Fibroblast of the aortic adventitia (primary cell): ENCODE data around the gene UBR3. TPM values are rescaled to one million over a fixed set of nuclear protein-coding genes. Genes with fewer than 3 reads are reported as not detected.
"Not testable (repeated sequence)": the region's sequence is repeated elsewhere in the genome, so short reads cannot be mapped to it uniquely, and the experiment has no call there.

Source experiments
- DNase-seq: peaks from one replicate; pipeline ENCODE4 v3.0.0-alpha.2; 2010; ENCODE audit warnings: low read depth
- H3K4me3 ChIP-seq: 2 replicates; pipeline ENCODE4 v1.5.1; 2011; ENCODE audit warnings: low read depth, mild to moderate bottlenecking, control low read depth, low read length, moderate library complexity
- total RNA-seq: library from RNA; depleted of rRNA; stranded (reverse); fragments of >200 nt; gene quantifications from 2 replicates; pipeline ENCODE4 v1.2.3, GENCODE V29; 2012; ENCODE audit warnings: low replicate concordance
- TF ChIP-seq, protein P1 (sequence below): IDR thresholded peaks from 2 replicates; pipeline ENCODE4 v1.5.1; 2011; ENCODE audit warnings: mild to moderate bottlenecking, low read length, control low read depth, inconsistent platforms; ENCODE audit not compliant: insufficient read depth

The UBR3 gene
- total RNA-seq, 1 donor = 45.5 TPM

GRCh38 chr2:169871994-169872393, 44.7 kb downstream of the UBR3 start:
- no peak for DNase-seq
- TF ChIP-seq, protein P1, sequence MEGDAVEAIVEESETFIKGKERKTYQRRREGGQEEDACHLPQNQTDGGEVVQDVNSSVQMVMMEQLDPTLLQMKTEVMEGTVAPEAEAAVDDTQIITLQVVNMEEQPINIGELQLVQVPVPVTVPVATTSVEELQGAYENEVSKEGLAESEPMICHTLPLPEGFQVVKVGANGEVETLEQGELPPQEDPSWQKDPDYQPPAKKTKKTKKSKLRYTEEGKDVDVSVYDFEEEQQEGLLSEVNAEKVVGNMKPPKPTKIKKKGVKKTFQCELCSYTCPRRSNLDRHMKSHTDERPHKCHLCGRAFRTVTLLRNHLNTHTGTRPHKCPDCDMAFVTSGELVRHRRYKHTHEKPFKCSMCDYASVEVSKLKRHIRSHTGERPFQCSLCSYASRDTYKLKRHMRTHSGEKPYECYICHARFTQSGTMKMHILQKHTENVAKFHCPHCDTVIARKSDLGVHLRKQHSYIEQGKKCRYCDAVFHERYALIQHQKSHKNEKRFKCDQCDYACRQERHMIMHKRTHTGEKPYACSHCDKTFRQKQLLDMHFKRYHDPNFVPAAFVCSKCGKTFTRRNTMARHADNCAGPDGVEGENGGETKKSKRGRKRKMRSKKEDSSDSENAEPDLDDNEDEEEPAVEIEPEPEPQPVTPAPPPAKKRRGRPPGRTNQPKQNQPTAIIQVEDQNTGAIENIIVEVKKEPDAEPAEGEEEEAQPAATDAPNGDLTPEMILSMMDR = no peak
- H3K4me3 ChIP-seq = no peak overlapping the region

DNA sequence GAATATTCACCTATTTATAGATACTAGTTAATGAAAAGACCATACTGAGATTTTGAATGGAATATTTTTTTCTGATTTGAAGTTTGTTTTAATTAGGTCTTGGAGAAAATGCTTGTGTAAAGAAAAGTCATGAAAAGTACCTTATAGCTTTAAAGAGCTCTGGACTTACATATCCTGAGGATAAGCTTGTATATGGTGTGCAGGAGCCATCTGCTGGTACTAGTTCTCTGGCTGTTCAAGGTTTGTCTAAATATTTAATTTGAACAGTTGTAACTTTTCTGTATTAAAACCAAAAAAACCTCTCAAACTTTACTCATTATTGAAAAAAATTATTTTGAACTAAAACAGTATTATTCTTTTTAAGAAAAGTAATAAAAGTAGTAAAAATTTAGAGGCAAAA, 50.1 kb downstream of the UBR3 start:
- peak; percentile 58 for DNase-seq
- no peak overlapping the region for H3K4me3 ChIP-seq
- TF ChIP-seq, protein P1 = peak; percentile 38

- TF ChIP-seq, protein P1 = no peak
- no peak overlapping the region for H3K4me3 ChIP-seq
- no peak for DNase-seq
Measured at GRCh38 chr2:169887120-169887519, 59.9 kb downstream of the UBR3 start.

- TF ChIP-seq, protein P1 = no peak
- H3K4me3 ChIP-seq = no peak overlapping the region
- DNase-seq = peak; percentile 59
Measured at GRCh38 chr2:169891593-169892298, 64.5 kb downstream of the UBR3 start.

GRCh38 chr2:169892951-169893350, 65.7 kb downstream of the UBR3 start:
- H3K4me3 ChIP-seq = no peak overlapping the region
- TF ChIP-seq, protein P1 = no peak
- DNase-seq = no peak

GRCh38 chr2:169895294-169895985, 68.2 kb downstream of the UBR3 start:
- TF ChIP-seq, protein P1 = no peak
- peak; percentile 25 for DNase-seq
- H3K4me3 ChIP-seq = no peak overlapping the region

DNA sequence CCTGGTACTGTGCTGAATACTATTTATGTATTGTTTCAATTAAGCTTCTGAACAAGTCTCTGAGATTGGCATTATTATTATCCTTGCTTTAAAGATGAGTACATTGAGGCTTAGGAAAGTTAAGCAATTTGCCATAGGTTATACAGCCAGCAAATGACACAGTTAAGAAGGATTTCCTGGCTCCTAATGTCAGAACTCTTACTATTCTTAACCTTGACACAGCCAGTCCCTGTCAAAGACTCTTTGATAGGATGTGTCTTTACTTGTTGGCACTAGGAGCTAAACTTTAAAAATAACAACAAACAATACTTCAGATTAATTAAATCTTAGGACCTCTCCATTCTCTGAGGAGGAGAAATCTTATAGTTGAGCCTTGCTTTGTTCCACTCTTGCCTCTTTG, 70.6 kb downstream of the UBR3 start:
- H3K4me3 ChIP-seq = no peak overlapping the region

DNA sequence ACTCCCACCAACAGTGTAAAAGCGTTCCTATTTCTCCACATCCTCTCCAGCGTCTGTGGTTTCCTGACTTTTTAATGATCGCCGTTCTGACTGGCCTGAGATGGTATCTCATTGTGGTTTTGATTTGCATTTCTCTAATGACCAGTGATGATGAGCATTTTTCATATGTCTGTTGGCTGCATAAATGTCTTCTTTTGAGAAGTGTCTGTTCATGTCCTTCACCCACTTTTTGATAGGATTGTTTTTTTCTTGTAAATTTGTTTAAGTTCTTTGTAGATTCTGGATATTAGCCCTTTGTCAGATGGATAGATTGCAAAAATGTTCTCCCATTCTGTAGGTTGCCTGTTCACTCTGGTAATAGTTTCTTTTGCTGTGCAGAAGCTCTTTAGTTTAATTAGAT, 72.8 kb downstream of the UBR3 start:
- DNase-seq, H3K4me3 ChIP-seq: not testable (repeated sequence)

More for the DNA sequence above, 70.6 kb downstream of the UBR3 start:
- no peak for DNase-seq
- TF ChIP-seq, protein P1 = no peak
